Calu3 (cell line): ENCODE data around the gene PSMA8. TPM values are rescaled to one million over a fixed set of nuclear protein-coding genes. Genes with fewer than 3 reads are reported as not detected.

Source experiments
- total RNA-seq: library from RNA; stranded (reverse); gene quantifications from 2 replicates; pipeline ENCODE4 v1.2.3, GENCODE V29; 2022

The PSMA8 gene
- total RNA-seq, 1 experiment from 2014 or later: not detected

Other genes with a start within 250 kb of the PSMA8 start
- 86.6 and 89.9 TPM in 2 replicates for gene SS18, start 43.3 kb upstream of the PSMA8 start, total RNA-seq
- 8.3 and 9.6 TPM in 2 replicates for gene TAF4B, start 92.6 kb downstream of the PSMA8 start, total RNA-seq